Activated B cell treated with CpG ODN at 0.5 μM for 24 hours (primary cell): Measurements from ENCODE around the gene WFIKKN2. TPM values are rescaled to one million over a fixed set of nuclear protein-coding genes. Genes with fewer than 3 reads are reported as not detected.

Experiments
- ATAC-seq: fragments of 200-7000 bp; cut with Tn5 transposase; one replicate; pipeline ENCODE4 v1.10.0; 2021; ENCODE audit warnings: low read depth, mild to moderate bottlenecking, moderate library complexity
- CTCF ChIA-PET: fragments of 350-600 bp; sonication (Branson Sonifier 250); formaldehyde crosslinking; loops from one replicate; lab custom pipeline; 2021; ENCODE audit warnings: antibody characterized with exemption; lab: Charles Lee
- POLR2A ChIA-PET: fragments of 350-600 bp; sonication (Branson Sonifier 250); formaldehyde crosslinking; loops from one replicate; lab custom pipeline; 2021; ENCODE audit warnings: antibody characterized with exemption; lab: Charles Lee
- DNase-seq: peaks from one replicate; pipeline ENCODE4 v3.0.0; 2022
- H3K27ac Mint-ChIP-seq: one replicate; pipeline ENCODE4 v1.8.0; 2020; ENCODE audit warnings: mixed read lengths
- H3K27me3 Mint-ChIP-seq: one replicate; pipeline ENCODE4 v1.8.0; 2021; ENCODE audit warnings: mixed read lengths
- H3K36me3 Mint-ChIP-seq: one replicate; pipeline ENCODE4 v1.8.0; 2021; ENCODE audit warnings: low read depth, mixed read lengths
- H3K4me1 Mint-ChIP-seq: one replicate; pipeline ENCODE4 v1.8.0; 2021; ENCODE audit warnings: mixed read lengths
- H3K4me3 Mint-ChIP-seq: one replicate; pipeline ENCODE4 v1.8.0; 2020; ENCODE audit warnings: mild to moderate bottlenecking, mixed read lengths
- H3K9me3 Mint-ChIP-seq: one replicate; pipeline ENCODE4 v1.8.0; 2020; ENCODE audit warnings: mixed read lengths
- CTCF ChIP-seq: fragments of 200-600 bp; IDR thresholded peaks from one replicate; pipeline ENCODE4 v1.8.0; 2022; ENCODE audit warnings: antibody characterized with exemption, mild to moderate bottlenecking
- intact Hi-C: fragments of 100-400 bp; cut with micrococcal nuclease; formaldehyde crosslinking; loops from one replicate; pipeline ENCODE4 v1.15.1; 2024
- total RNA-seq: library from RNA; stranded (reverse); gene quantifications from 2 replicates; pipeline ENCODE4 v1.2.3, GENCODE V29; 2022

Gene WFIKKN2
- total RNA-seq, 1 donor from 2014 or later, result not detected

GRCh38 chr17:50866261-50866949, 31.0 kb downstream of the WFIKKN2 start, which contains the start of gene TOB1:
TOB1 (minus strand) TSS chr17:50866354; CDS start chr17:50864017, 2,337 bp downstream.
- Mint-ChIP-seq H3K27me3 (no peaks in the 10 kb centered on the region), H3K36me3 (peaks cover 31% of the 10 kb centered on the region), H3K4me1 (peaks cover 46% of the 10 kb centered on the region), H3K4me3 (peak within 1 kb of the TSS; percentile 99), H3K27ac (peak within 1 kb of the TSS; percentile 100), H3K9me3 (no peaks in the 10 kb centered on the region)
- DNase-seq (peak; percentile 97), ATAC-seq (peak; percentile 76)
- TF ChIP-seq CTCF, result no peak
- intact Hi-C loops, result loop anchor here (1.0 to 5.0 kb wide), 9 partner anchors 18 to 394 kb away; partner anchors contain the start of genes ANKRD40, MBTD1, NME1 and NME2
- ChIA-PET POLR2A (interaction anchor here (0.6 to 5.8 kb wide), 53 partner anchors 10 to 1119 kb away, joined by 3 to 205 read pairs (median 6); partner anchors contain the start of genes CACNA1G, KAT7, LRRC59 and LUC7L3), CTCF (interaction anchor here (0.7 to 4.5 kb wide), 4 partner anchors 13 to 287 kb away, joined by 3 to 37 read pairs (median 4); partner anchors contain the start of gene NME1)

- H3K27ac Mint-ChIP-seq, result peak overlapping the region; percentile 100
- POLR2A ChIA-PET, result interaction anchor here (0.5 to 5.8 kb wide), 34 partner anchors 9 to 1079 kb away, joined by 3 to 205 read pairs (median 8); partner anchors contain the start of genes KAT7, LRRC59, LUC7L3 and NME1
- H3K27me3 Mint-ChIP-seq, result no peaks in the 10 kb centered on the region
- peak overlapping the region; percentile 98 for H3K4me3 Mint-ChIP-seq
- intact Hi-C loops, result loop anchor here (1.0 to 5.0 kb wide), 10 partner anchors 18 to 393 kb away; partner anchors contain the start of genes ANKRD40, LUC7L3, MBTD1 and NME1
- no peak for TF ChIP-seq CTCF
- ATAC-seq, result peak; percentile 30
- CTCF ChIA-PET, result interaction anchor here (0.6 to 1.5 kb wide), 3 partner anchors 14 to 90 kb away, joined by 3 to 4 read pairs (median 3); no protein-coding TSS in a partner anchor
- H3K36me3 Mint-ChIP-seq, result peaks cover 26% of the 10 kb centered on the region
- H3K4me1 Mint-ChIP-seq, result peaks cover 51% of the 10 kb centered on the region
- DNase-seq, result peak; percentile 70
- H3K9me3 Mint-ChIP-seq, result no peaks in the 10 kb centered on the region
Observed at GRCh38 chr17:50866950-50867362, 31.6 kb downstream of the WFIKKN2 start.

- intact Hi-C loops, result loop anchor here (1.0 to 5.0 kb wide), 6 partner anchors 17 to 300 kb away; partner anchors contain the start of genes ANKRD40, LUC7L3 and NME2
- DNase-seq (peak; percentile 75), ATAC-seq (peak; percentile 41)
Observed at GRCh38 chr17:50867363-50868139, 32.2 kb downstream of the WFIKKN2 start.

GRCh38 chr17:50868140-50868438, 32.7 kb downstream of the WFIKKN2 start:
- POLR2A ChIA-PET, result interaction anchor here (0.9 to 5.8 kb wide), 12 partner anchors 14 to 326 kb away, joined by 3 to 205 read pairs (median 25); partner anchors contain the start of genes NME1, NME2 and SPAG9
- H3K4me1 Mint-ChIP-seq, result peaks cover 59% of the 10 kb centered on the region

More at GRCh38 chr17:50867363-50868139, 32.2 kb downstream of the WFIKKN2 start:
- Mint-ChIP-seq H3K4me1 (peaks cover 56% of the 10 kb centered on the region), H3K27ac (peak overlapping the region; percentile 100), H3K9me3 (no peaks in the 10 kb centered on the region), H3K4me3 (peak overlapping the region; percentile 98), H3K27me3 (no peaks in the 10 kb centered on the region), H3K36me3 (peaks cover 25% of the 10 kb centered on the region)
- POLR2A ChIA-PET, result interaction anchor here (0.5 to 5.8 kb wide), 27 partner anchors 14 to 720 kb away, joined by 3 to 205 read pairs (median 10); partner anchors contain the start of genes LRRC59, LUC7L3, NME1 and NME2
- CTCF ChIA-PET, result interaction anchor here (0.6 to 1.5 kb wide), 3 partner anchors 15 to 89 kb away, joined by 3 to 4 read pairs (median 3); no protein-coding TSS in a partner anchor
- TF ChIP-seq CTCF, result no peak

More at GRCh38 chr17:50868140-50868438, 32.7 kb downstream of the WFIKKN2 start:
- Mint-ChIP-seq H3K27me3 (no peaks in the 10 kb centered on the region), H3K36me3 (peaks cover 21% of the 10 kb centered on the region), H3K4me3 (peak overlapping the region; percentile 98), H3K9me3 (no peaks in the 10 kb centered on the region), H3K27ac (peak overlapping the region; percentile 100)
- no peak for ATAC-seq
- no peak for TF ChIP-seq CTCF
- CTCF ChIA-PET, result interaction anchor here (1.4 kb wide), 1 partner anchor 89 kb away, joined by 4 read pairs; no protein-coding TSS in a partner anchor
- intact Hi-C loops, result loop anchor here (5.0 kb wide), 2 partner anchors 34 to 299 kb away; partner anchors contain the start of gene NME2
- DNase-seq, result no peak
